Left renal cortex interstitium (tissue), 4 donors: ENCODE results near the gene RHOJ. TPM values are rescaled to one million over a fixed set of nuclear protein-coding genes. Genes with fewer than 3 reads are reported as not detected.

Source experiments
- polyA plus RNA-seq, 4 donors: library from polyadenylated mRNA; unstranded; fragments of 120-200 nt; gene quantifications; one replicate each; pipeline ENCODE4 v1.2.1, GENCODE V29; 2013; ENCODE audit not compliant: insufficient read length in 4 of 4

Gene RHOJ
- polyA plus RNA-seq, 4 donors: 18.3 to 24.8 (median 20.9) TPM

Other genes with a start within 250 kb of the RHOJ start
- under 1 TPM; 0.08 to 0.20 (median 0.13) TPM for gene KCNH5, start 159.0 kb upstream of the RHOJ start, polyA plus RNA-seq
- gene GPHB5, start 114.5 kb downstream of the RHOJ start, polyA plus RNA-seq: not detected